Measurements from ENCODE around the gene CLTA.

Gene CLTA

GRCh38 chr9:36247356-36247755, 56.6 kb downstream of the CLTA start:
- no peak for DNase-seq

- DNase-seq: peak; percentile 65
These were observed 57.3 kb downstream of the CLTA start for GRCh38 chr9:36248061-36248460.

GRCh38 chr9:36249189-36249588, 58.5 kb downstream of the CLTA start:
- DNase-seq: no peak

DNA sequence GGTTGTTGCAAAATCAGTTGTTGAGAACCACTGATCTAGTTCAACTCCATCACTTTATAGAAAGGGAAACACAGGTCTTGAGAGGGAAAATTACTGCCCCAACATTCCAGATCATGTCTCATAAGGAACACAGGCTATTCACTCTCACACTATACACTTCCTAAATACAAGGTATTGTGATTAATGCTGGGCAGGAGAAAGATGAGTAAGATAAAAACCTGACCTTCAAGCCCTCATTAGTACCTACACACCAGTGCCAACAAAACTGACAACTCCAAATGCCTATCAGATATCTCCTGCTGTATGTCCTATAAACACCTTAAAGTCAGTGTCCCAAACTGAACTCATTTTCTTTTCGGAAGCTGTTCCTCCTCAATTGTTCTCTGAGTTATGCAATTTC, 59.4 kb downstream of the CLTA start:
- no peak for DNase-seq

DNA sequence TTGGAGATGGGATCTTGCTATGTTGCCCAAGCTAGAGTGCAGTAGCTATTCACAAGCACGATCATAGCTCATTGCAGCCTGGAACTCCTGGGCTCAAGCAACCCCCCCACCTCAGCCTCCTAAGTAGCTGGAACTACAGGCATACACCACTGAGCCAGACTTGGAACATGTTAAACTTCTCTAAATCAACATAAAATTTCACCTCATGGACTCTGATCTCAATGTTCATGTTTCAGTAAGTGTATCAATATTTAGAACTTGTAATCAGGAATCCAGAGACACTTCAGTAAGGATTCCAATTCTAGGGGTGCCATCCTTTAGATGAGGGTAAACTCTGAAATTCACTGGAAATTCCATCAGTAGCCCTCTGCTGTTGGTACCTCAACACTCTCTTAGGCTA, 60.7 kb downstream of the CLTA start:
- no peak for DNase-seq

- DNase-seq: peak; percentile 97
These were observed 67.7 kb downstream of the CLTA start, which contains the start of gene GNE for GRCh38 chr9:36258208-36258995. Gene GNE (minus strand): TSS chr9:36258448. CDS start chr9:36249355, 9,093 bp downstream.

GRCh38 chr9:36258996-36259533, 68.3 kb downstream of the CLTA start:
- no peak for DNase-seq

Data from fibroblast of skin of scalp (primary cell).